Osteocyte (in vitro differentiated cells): Measurements from ENCODE around the gene ARL3. TPM values are rescaled to one million over a fixed set of nuclear protein-coding genes. Genes with fewer than 3 reads are reported as not detected.

Experiments
- DNase-seq: peaks from one replicate; pipeline ENCODE4 v3.0.0; 2021; ENCODE audit warnings: mixed read lengths; ENCODE audit not compliant: unreplicated experiment; ENCODE audit errors: extremely low spot score
- H3K27ac Mint-ChIP-seq: one replicate; pipeline ENCODE4 v1.8.0; 2021; ENCODE audit warnings: mild to moderate bottlenecking, mixed read lengths; ENCODE audit not compliant: unreplicated experiment
- H3K27me3 Mint-ChIP-seq: one replicate; pipeline ENCODE4 v1.8.0; 2021; ENCODE audit warnings: mixed read lengths; ENCODE audit not compliant: unreplicated experiment
- H3K36me3 Mint-ChIP-seq: one replicate; pipeline ENCODE4 v1.8.0; 2021; ENCODE audit warnings: mixed read lengths; ENCODE audit not compliant: unreplicated experiment
- H3K4me1 Mint-ChIP-seq: one replicate; pipeline ENCODE4 v1.8.0; 2021; ENCODE audit warnings: mixed read lengths; ENCODE audit not compliant: unreplicated experiment
- H3K4me3 Mint-ChIP-seq: one replicate; pipeline ENCODE4 v1.8.0; 2021; ENCODE audit warnings: mild to moderate bottlenecking, moderate library complexity, mixed read lengths; ENCODE audit not compliant: unreplicated experiment
- H3K9me3 Mint-ChIP-seq: one replicate; pipeline ENCODE4 v1.8.0; 2021; ENCODE audit warnings: mixed read lengths; ENCODE audit not compliant: unreplicated experiment
- CTCF ChIP-seq: fragments of 200-600 bp; sonication (generic); IDR thresholded peaks from 2 replicates; pipeline ENCODE4 v1.5.0; 2021; ENCODE audit warnings: antibody characterized with exemption, mild to moderate bottlenecking, moderate library complexity
- total RNA-seq: library from RNA; stranded (reverse); gene quantifications from 2 replicates; pipeline ENCODE4 v1.2.1, GENCODE V29; 2021

ARL3 gene
- total RNA-seq, 1 donor from 2014 or later: 11.6 TPM

GRCh38 chr10:102656026-102656425 lies 58.2 kb downstream of the ARL3 start:
- Mint-ChIP-seq H3K4me3 (no peak overlapping the region), H3K9me3 (no peaks in the 10 kb centered on the region), H3K4me1 (peaks cover 12% of the 10 kb centered on the region), H3K36me3 (peaks cover 26% of the 10 kb centered on the region), H3K27me3 (no peaks in the 10 kb centered on the region), H3K27ac (no peak overlapping the region)
- no peak for TF ChIP-seq CTCF
- no peak for DNase-seq

GRCh38 chr10:102654969-102655368 lies 59.2 kb downstream of the ARL3 start:
- Mint-ChIP-seq H3K4me3 (no peak overlapping the region), H3K36me3 (peaks cover 26% of the 10 kb centered on the region), H3K9me3 (no peaks in the 10 kb centered on the region), H3K4me1 (peaks cover 16% of the 10 kb centered on the region), H3K27me3 (no peaks in the 10 kb centered on the region), H3K27ac (no peak overlapping the region)
- TF ChIP-seq CTCF: no peak
- no peak for DNase-seq

GRCh38 chr10:102654566-102654965 lies 59.6 kb downstream of the ARL3 start:
- Mint-ChIP-seq H3K36me3 (peaks cover 26% of the 10 kb centered on the region), H3K4me1 (peaks cover 19% of the 10 kb centered on the region), H3K27me3 (no peaks in the 10 kb centered on the region), H3K4me3 (no peak overlapping the region), H3K27ac (no peak overlapping the region), H3K9me3 (no peaks in the 10 kb centered on the region)
- no peak for TF ChIP-seq CTCF
- DNase-seq: no peak

GRCh38 chr10:102653060-102653459 lies 61.1 kb downstream of the ARL3 start:
- no peak overlapping the region for H3K4me3 Mint-ChIP-seq
- no peak for DNase-seq
- H3K36me3 Mint-ChIP-seq: peaks cover 22% of the 10 kb centered on the region
- no peak for TF ChIP-seq CTCF
- no peaks in the 10 kb centered on the region for H3K27me3 Mint-ChIP-seq
- no peaks in the 10 kb centered on the region for H3K9me3 Mint-ChIP-seq
- peaks cover 29% of the 10 kb centered on the region for H3K4me1 Mint-ChIP-seq
- H3K27ac Mint-ChIP-seq: no peak overlapping the region

DNA sequence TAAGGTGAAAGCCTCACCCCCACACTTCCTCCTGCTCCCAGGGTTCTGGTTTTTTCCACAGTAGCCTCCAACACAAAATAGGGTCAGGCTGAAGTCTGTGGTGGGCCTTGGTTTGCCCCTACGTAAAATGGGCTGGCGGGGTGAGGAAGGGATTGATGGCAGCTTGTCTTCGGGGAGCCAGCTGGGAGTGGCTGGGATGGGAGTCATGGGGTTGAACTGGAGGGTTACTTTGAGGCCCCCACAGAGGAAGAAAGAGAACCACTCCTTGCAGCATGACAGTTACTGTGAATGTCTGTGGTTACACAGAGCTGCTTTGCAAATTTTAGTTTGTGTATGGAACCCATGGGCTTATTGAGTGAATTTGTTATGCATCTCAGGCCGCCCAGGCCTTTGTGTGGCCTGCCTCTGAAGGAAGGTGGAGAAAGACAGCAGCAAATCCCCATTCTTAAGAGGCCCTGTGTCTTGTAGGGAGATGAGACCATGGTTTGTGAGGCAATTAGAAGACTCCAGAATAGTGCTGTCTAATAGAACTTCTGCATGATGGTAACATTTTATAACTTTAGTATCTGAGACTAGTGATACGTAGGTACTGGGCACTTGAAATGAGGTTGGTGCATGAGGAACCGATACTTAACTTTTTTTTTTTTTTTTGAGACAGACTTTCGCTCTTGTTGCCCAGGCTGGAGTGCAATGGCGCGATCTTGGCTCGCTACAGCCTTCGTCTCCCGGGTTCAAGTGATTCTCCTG lies 61.9 kb downstream of the ARL3 start:
- Mint-ChIP-seq H3K4me1 (peaks cover 36% of the 10 kb centered on the region), H3K9me3 (no peaks in the 10 kb centered on the region), H3K27ac (no peak overlapping the region), H3K4me3 (no peak overlapping the region), H3K36me3 (peaks cover 17% of the 10 kb centered on the region), H3K27me3 (no peaks in the 10 kb centered on the region)
- no peak for DNase-seq
- no peak for TF ChIP-seq CTCF
